Pulmonary artery endothelial cell (primary cell): Measurements from ENCODE around the gene OSBPL3. TPM values are rescaled to one million over a fixed set of nuclear protein-coding genes. Genes with fewer than 3 reads are reported as not detected.

Experiments
- DNase-seq: peaks from one replicate; pipeline ENCODE4 v3.0.0-alpha.2; 2011; ENCODE audit warnings: low read depth, low spot score
- total RNA-seq: library from RNA; depleted of rRNA; stranded (reverse); fragments of >200 nt; gene quantifications from 2 replicates; pipeline ENCODE4 v1.2.3, GENCODE V29; 2014

The OSBPL3 gene
- total RNA-seq, 1 donor from 2014 or later: 28.2 TPM

DNA sequence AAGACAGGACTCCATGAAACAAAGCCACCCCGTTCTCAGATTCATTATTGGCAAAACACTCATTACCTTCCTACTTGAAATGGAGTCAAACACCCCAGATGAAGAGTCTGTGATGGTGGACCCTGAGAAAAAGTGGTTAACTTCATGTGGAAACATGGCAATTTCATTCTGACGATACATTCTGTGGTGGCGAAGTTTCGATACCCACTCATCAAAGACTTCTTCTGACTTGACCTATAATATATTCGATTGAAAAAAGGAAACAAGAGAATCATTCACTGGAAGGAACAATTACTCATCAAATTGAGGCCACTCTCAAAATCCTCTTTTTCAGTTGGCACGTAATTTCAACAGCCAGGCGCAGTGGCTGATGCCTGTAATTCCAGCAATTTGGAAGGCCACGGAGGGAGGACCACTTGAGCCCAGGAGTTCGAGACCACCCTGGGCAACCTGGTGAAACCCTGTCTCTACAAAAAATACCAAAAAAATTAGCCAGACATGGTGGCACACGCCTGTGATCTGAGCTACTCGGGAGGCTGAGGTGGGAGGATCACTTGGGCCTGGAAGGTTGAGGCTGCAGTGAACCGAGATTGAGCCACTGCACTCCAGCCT is 113.9 kb downstream of the OSBPL3 start:
- DNase-seq: no peak

DNA sequence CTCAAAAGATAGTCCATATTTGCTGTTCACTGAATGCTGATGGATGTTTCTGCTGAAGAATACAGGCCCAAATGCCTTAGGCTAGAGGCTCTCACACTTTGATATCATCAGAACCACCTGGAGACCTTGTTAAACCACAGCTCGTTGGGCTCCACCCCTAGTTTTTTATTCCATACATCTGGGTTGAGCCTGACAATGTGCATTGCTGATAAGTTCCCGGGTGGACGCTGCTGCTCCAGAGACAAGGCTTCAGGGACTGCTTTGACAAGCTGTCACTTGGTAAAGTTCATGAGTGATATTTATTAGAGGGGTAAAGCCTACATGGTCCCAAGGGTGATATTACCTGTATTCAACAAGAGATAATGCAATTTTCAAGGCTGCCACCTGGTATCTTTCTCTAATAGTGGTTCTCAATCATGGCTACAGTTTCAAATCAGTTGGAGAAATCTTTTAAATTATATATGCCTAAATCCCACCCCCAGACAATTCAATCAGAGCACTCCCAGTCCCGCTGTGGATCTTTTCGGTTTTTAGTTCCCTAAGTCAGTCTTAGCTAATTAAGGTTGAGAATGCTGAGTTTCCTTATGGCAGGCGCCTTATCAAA is 115.7 kb downstream of the OSBPL3 start:
- DNase-seq: no peak

DNA sequence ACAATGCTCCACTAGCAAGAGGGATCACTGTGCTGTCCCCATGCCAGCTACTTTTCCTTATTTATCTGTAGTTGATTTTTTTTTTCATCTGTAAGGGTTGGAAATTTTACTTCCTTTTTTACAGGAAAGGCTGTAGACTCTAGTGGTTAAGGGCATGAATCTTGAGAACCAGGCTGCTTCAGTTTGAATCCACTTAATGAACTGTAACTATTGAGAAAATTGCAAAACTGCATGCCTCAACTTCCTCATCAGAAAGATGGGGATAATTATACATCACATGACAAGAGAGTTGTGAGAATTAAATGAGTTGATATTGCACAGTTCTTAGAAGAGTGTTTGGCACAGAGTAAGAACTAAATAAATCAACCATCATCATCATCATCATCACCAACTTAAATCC is 116.4 kb downstream of the OSBPL3 start:
- DNase-seq: no peak

DNA sequence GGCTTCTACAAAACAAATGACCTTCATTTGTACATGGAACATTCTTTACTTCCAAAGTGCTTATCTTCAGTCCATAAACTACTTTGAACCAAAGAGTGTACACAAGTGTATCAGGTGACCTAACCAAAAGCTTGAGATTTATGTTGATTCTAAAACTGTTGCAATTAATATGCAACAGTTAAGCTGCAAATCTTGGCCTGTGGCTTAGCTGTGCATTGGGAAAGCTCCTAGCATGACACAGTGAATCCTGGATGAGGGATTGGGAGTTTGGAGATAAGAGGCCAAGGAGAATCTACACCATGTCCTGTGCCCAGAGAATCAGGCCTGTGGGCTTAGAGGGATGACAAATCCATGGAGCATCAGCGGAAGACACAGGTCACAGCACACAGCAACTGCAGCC is 117.5 kb downstream of the OSBPL3 start:
- no peak for DNase-seq

DNA sequence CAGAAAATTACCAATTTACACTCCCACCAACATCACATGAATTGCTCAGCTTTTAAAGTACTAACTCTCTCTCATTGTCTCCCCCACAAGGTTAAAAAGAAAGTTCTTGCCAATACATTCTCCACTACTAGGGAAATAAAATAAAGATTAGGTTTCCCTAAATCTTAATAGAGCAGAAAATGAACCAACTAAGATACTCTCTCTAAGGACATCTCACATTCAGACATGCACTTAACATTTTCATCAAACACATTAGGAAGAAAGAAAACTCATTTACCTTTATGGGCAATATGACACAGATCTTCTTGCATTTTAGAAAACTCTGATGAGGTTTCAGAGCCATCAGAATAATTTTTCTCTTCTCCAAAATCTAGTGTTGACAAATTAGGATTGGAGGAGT is 118.6 kb downstream of the OSBPL3 start:
- no peak for DNase-seq

DNA sequence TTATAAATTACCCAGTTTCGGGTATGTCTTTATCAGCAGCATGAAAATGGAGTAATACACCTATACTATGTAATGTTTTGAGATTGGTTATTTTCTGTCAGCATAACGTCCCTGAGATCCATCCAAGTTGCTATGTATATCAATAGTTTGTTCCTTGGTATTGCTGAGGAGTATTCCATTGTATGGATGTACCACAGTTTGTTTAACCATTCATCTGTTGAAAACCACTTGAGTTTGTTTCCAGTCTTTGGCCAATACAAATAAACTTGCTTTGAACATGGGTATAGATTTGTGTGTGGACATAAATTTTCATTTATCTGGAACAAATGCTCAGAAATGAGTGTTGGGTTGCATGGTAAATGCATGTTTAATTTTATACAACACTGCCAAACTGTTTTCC is 119.4 kb downstream of the OSBPL3 start:
- DNase-seq: no peak

DNA sequence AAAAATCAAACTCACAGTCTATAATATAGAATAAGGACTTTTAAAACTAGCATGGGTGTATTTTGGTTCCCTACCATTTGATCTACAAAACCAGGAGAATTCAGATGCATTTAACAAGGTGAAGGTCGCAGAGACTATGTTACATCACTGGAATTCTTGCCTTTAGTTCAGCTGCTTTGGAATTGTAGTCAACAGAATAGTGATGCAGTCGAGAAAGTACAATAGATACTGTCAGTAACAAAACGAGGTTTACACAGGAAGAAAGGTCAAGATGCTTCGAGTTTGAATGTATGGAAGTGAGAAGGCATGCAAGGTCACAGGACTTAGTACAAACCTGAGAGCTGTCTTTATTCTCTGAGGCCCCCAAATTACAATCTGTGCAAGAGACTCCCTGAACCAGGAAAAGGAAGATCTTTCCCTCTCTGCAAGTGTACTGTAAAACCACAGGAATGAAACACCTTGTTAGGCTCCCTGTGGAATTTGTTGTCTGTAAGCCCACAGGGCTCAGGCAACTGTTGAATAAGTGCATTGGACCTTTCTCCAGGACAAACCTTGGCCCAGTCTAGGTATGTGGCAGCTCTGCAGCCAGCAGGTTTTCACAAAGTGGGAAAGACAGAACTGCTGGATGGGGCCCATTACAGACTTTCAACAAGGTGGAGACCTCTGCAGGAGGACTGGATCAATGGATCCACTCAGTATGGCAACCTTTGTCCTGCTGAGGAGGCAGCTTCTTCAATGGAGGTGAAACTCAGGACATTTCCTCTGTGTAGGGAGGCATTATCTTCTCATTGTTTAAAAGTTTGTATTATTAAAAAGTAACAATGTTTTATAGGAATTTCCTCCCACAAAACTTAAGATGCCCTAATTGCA is 121.6 kb downstream of the OSBPL3 start:
- no peak for DNase-seq

DNA sequence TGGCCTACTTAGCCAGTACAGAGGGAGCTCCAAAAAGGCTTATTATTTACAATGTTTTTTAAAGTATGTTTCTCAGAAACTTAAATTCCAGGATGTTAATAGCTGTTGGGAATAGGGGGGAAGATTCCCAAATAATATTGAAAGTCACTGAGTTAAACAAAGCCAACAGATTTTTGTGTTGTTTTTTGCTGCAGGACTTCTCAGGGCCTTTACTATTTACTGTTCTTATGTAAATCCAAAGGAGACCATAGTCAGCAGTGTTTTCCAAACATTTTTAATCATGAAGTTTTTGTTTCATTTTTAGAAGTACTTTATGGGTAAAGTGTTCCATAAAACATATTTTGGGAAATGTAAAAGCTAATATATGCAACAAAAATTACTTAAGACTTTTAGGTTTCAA is 122.4 kb downstream of the OSBPL3 start:
- no peak for DNase-seq

DNA sequence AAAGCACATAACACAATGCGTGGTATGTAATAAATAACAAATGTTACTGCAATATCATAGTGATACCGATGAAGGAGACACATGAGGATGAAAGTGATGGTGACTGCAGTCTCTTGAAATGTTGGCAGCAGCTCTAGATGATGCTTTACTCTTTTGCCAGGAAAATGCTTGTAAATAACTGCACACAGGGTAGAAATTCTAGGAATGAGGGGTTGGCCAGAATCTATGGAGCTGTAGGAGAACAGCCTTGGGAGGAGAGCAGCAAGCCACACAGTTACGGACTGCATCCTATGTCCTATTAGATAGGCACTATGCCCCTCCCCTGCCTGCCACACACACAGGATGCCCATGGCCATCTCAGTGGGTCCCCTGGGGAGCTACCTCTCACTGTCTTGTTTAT is 125.1 kb downstream of the OSBPL3 start:
- no peak for DNase-seq

DNA sequence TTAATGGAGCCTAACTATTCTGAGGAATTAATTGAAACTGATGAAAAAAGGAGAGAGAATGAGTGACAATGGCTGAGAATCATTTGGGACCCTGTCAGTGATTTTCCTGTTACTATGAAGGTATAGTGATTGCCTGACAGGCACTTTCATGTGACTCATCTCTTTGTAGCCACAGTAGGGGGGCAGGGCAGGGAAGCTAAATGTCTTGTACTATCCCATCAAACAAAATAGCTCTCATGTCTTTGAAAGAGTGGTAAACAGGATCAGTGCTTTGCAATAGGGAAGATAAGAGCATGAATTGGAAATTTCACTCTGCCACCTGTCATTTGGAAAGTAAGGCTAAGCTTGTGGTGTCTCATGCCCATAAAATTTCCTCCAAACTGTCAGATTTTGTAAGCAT is 128.2 kb downstream of the OSBPL3 start:
- DNase-seq: no peak

DNA sequence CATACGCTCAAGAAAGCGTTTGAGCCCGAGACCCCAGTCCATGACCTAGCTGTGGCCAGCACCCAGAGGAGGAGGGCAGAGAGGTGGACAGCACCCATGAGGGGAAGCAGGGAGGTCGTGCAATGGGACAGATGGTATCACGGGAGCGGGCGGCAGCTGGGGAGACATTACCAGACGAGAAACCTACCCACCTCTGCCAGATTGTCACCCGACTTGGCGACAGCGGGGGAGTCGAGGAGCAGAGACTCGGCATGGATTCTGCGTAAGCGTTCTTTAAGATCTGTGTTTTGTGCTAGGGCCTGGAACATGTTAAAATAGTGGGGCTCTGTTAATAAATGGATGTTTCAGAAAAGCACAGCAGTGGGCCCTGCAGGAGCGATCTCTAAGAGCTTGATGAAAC is 131.1 kb downstream of the OSBPL3 start:
- DNase-seq: no peak

DNA sequence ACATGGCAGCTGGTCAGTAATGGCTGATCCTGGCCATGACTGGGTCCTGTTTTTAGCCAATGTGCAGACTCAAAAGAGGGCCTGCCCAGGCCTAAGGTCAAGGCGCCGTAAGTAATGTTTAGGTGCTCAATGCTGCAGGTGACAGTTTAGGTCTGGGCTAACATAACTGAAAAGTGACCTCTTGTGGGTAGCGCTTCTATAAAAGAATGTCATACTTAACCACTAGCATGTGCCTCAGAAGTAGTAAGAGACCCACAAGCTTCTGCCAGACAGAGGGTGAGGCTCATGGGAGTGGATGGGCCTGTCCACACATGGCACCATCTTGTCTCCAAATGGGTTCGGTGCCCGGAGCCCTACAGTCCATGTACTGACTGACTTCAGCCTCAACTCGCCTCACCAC is 132.2 kb downstream of the OSBPL3 start:
- no peak for DNase-seq

DNA sequence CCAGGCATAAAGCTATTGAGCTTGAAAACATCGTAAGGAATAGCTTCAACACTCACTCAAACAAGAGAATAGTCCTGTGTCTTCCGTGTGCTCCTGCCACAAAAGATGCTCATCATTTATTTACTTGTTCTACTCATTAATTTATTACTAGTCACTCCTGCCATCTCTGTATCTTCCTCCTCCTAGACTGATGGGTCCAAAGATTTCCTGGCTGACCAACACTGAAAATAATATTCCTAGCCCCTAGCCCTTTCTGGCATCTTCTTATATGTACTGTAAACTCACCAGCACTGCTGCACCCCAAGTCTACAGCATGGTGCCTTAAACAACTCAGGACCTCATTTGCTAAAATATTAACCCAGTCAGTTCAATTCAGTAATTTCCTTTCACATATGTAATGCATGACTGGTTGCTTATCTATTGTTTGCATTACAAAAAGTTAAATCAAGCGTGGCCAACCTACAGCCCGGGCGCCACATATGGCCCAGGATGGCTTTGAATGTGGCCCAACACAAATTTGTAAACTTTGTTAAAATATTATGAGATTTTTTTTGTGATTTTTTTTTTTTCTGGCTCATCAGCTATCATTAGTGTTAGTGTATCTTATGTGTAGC is 136.1 kb downstream of the OSBPL3 start:
- no peak for DNase-seq

DNA sequence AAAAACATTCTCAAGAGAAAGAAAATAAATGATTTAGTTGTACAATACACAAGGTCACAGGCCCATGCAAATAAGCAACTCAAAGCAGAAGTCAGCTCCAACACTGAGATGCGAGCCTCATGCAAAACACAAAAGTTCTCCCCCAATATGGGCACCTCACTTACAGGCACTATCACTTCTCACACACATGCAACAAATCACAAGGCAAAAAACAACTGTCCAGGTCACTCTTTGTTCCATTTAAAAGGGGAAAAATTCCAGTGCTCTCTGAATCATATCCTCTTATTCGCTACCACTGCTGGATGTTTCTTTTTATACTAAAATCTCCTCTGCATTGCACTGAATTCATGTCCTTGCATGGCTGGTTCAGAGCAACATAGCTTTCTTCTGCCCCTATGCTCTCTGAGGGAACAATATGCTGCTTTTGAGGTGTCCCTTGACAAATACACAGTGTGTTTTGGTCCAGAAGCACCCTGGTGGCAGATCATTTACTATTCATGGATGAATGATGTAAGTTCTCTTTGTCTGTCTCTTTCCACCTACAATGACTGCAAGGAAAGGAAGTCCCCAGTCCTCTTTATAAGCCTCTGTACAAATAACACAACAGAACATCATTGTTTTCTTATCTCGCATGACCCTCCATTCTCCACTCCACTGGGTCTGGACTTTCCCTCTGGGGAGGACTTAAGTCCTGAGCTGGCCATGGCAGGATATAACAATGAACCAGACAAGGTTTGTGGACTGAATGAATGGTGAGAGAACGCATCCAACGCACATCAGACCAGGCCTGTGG is 137.3 kb downstream of the OSBPL3 start:
- DNase-seq: peak; percentile 43

DNA sequence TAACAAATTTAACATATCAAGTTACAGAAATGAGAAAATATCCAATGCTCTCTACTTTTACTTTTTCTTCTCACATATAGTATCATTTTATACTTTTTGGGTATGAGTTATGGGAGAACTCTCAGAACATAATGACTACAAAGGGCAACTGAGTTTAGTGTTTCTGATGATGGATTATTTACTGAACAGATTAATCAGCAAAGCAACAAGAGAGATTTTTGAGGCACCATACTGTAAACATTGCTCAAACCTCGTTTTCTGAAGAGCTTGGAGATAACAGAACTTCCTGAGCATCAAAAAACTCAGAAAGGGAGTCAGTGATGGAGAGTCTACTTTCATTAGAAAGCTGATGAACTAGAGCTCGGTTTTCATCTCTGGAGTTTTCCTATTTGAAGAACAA is 137.9 kb downstream of the OSBPL3 start:
- no peak for DNase-seq

DNA sequence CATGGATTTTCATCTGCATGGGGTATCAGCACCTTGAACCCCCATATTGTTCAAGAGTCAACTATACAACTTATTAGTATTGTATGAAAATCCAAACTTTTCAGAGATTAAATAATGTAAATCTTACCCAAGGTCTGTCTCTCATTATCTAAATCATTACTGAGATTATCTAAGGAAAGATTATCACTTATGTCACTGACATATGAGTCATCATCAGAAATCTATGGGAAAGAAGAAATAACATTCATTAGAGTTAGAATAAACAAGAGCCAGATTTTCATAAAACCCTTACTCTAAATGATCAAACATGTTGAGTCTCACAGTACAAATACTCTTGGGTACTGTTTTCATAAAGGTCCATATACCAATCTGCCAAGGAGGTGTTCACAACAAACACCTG is 139.4 kb downstream of the OSBPL3 start:
- no peak for DNase-seq

DNA sequence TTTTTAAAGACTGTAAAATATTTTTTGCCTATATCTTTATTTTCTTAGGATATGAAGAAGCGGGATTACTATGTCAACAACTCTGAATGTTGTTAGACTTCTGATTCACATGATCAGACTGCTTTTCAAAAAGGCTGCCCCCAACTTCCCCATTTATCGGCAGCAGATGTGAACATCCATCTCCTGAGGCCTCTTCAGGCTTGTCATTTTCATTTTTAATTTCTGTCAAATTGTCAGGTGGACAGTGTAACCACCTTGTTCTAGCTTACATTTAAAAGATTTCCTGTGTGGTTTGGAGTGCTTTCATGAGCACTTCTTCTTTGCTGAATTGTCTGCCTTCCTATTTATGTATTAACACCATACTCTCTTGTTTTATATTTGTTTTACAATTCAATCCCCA is 143.9 kb downstream of the OSBPL3 start:
- DNase-seq: no peak

DNA sequence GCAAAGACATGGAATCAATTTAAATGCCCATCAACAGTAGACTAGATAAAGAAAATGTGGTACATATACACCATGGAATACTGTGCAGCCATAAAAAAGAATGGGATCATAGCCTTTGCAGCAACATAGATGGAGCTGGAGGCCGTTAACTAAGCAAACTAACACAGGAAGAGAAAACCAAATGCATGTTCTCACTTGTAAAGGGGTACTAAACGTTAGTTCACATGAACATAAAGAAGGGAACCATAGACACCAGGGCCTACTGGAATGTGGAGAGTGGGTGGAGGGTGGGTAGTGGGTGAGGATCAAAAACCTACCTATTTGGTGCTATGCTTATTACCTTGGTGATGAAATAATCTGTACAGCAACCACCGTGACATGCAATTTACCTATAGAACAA is 144.3 kb downstream of the OSBPL3 start:
- DNase-seq: no peak

DNA sequence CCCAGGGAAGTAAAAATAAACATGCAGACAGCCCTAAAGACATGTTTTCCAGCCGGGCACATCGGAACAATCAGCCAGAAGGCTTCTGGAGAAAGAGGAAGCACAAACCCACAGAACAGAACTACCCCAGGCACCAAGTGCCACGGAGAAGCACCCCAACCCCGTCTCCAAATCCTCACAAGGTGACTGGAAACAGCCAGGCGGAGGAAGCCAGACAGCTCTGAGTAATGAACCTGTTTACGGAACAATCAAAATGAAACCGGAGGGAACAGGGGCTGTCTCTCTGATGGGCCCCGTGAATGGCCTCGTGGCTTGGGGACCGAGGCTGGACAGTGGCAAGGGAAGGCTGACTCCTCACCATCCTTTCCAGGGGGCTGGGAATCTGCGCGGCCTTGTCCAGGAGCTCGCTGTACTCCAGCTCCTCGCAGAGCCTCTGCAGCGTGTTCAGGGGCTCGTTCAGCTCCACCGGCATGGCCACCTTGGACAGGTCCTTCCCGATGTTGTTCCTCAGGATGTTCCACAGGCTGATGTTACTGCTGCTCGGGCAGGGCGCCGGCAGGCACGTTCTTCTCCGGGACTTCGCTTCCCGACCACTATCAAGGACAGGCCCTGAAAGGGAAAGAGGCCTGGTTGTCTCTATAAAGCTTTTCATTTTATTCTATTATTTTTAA is 145.7 kb downstream of the OSBPL3 start:
- no peak for DNase-seq

DNA sequence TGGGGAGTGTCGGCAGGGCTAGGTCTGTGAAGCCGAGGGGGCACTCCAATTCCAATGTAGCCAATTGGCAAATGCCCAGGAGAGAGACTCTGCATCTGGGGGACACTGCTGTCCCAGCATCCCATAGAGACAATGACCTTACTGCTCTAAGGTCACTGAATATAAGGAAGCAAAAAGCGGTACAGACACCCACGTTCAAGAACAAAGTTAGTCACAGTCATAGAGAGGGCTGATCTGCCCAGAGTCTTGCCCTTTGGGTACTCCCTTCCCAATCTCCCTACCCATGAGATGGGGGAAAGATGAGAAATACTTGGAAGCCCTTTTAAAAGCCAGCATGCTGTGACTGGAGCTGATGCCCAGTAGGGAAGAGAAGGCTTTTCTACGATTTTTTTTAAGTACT is 146.4 kb downstream of the OSBPL3 start:
- DNase-seq: no peak

DNA sequence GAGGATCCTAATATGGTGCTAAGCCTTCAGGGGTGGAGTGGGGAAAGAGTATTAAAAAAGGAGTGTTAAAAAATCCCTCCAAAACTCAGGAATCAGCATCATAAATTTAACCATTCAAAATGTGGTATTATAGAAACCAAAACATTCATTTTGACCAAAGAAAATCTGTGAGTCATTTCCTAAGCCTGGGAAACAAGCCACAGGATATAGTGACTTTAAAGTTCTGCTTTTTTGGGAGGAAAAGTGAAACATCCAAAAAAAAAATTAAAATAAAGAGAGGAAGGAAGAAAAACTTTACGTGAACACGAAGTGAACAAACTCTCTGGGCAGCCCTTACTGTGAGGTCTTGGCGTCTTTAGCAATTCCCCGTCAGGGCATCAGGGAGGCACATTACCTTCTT is 148.7 kb downstream of the OSBPL3 start:
- no peak for DNase-seq
